SIG-M5 (cell line): ENCODE results near the gene DCC.
"Not testable (repeated sequence)": the region's sequence is repeated elsewhere in the genome, so short reads cannot be mapped to it uniquely, and the experiment has no call there.

ENCODE experiments used
- DNase-seq: peaks from one replicate; lab custom pipeline; 2025; lab: John Stamatoyannopoulos, UW

Gene DCC

GRCh38 chr18:53417003-53417402 lies 1077.0 kb downstream of the DCC start:
- no peak for DNase-seq

- no peak for DNase-seq
Measured at GRCh38 chr18:53421869-53422268, 1081.9 kb downstream of the DCC start.

- DNase-seq: no peak
Measured at GRCh38 chr18:53422896-53423295, 1082.9 kb downstream of the DCC start.

- no peak for DNase-seq
Measured at GRCh38 chr18:53426666-53427184, 1086.7 kb downstream of the DCC start.

- no peak for DNase-seq
Measured at GRCh38 chr18:53441761-53442414, 1101.9 kb downstream of the DCC start.

GRCh38 chr18:53442415-53442783 lies 1102.4 kb downstream of the DCC start:
- DNase-seq: no peak

GRCh38 chr18:53443336-53443735 lies 1103.3 kb downstream of the DCC start:
- no peak for DNase-seq

- DNase-seq: no peak
Measured at GRCh38 chr18:53443831-53444230, 1103.8 kb downstream of the DCC start.

GRCh38 chr18:53451902-53452301 lies 1111.9 kb downstream of the DCC start:
- DNase-seq: no peak

- DNase-seq: no peak
Measured at GRCh38 chr18:53457068-53457467, 1117.1 kb downstream of the DCC start.

GRCh38 chr18:53458268-53458667 lies 1118.3 kb downstream of the DCC start:
- no peak for DNase-seq

- DNase-seq: no peak
Measured at GRCh38 chr18:53458944-53459580, 1119.1 kb downstream of the DCC start.

GRCh38 chr18:53467756-53468155 lies 1127.8 kb downstream of the DCC start:
- no peak for DNase-seq

- not testable (repeated sequence) for DNase-seq
Measured at GRCh38 chr18:53468173-53468572, 1128.2 kb downstream of the DCC start.

GRCh38 chr18:53472546-53472945 lies 1132.5 kb downstream of the DCC start:
- DNase-seq: no peak

- no peak for DNase-seq
Measured at GRCh38 chr18:53478155-53478554, 1138.2 kb downstream of the DCC start.

- no peak for DNase-seq
Measured at GRCh38 chr18:53486296-53486695, 1146.3 kb downstream of the DCC start.

- DNase-seq: no peak
Measured at GRCh38 chr18:53489266-53489665, 1149.3 kb downstream of the DCC start.

- DNase-seq: no peak
Measured at GRCh38 chr18:53490019-53490418, 1150.0 kb downstream of the DCC start.

GRCh38 chr18:53496028-53496427 lies 1156.0 kb downstream of the DCC start:
- no peak for DNase-seq

- DNase-seq: no peak
Measured at GRCh38 chr18:53503914-53504441, 1164.0 kb downstream of the DCC start.

- DNase-seq: no peak
Measured at GRCh38 chr18:53508529-53508928, 1168.5 kb downstream of the DCC start.

- no peak for DNase-seq
Measured at GRCh38 chr18:53509886-53510285, 1169.9 kb downstream of the DCC start.

- not testable (repeated sequence) for DNase-seq
Measured at GRCh38 chr18:53511725-53512124, 1171.7 kb downstream of the DCC start.
